GM12878 (cell line): ENCODE results near the gene PKP3.

Source experiments
- BHLHE40 ChIP-seq, 2 experiments: fragments of 450-650 bp in 1 of 2; IDR thresholded peaks; 2 replicates each; pipeline ENCODE4 v1.6.1; 2011 to 2017; ENCODE audit warnings: low read depth in 2 of 2, borderline replicate concordance in 1 of 2, improper control_type of control experiment in 1 of 2, low read length in 1 of 2, mild to moderate bottlenecking in 1 of 2
- CBFB ChIP-seq: IDR thresholded peaks from 2 replicates; pipeline ENCODE4 v1.6.1; 2016; ENCODE audit warnings: antibody characterized with exemption, low read depth
- CTCF ChIP-seq, 3 experiments: IDR thresholded peaks in 2 of 3; conservative IDR thresholded peaks in 1 of 3; 2 replicates each; pipeline ENCODE4 v1.5.1; 2011; ENCODE audit warnings: low read depth in 3 of 3, low read length in 3 of 3, mild to moderate bottlenecking in 3 of 3, control low read depth in 2 of 3, moderate library complexity in 2 of 3, inconsistent platforms in 1 of 3, mixed read lengths in 1 of 3; ENCODE audit not compliant: control insufficient read depth in 2 of 3, insufficient read depth in 1 of 3; ENCODE audit errors: extremely low read depth in 1 of 3
- DPF2 ChIP-seq: fragments of 450-650 bp; IDR thresholded peaks from 2 replicates; pipeline ENCODE4 v1.6.1; 2017; ENCODE audit warnings: mild to moderate bottlenecking
- EP300 ChIP-seq, 2 experiments: fragments of 150-350 bp in 1 of 2; IDR thresholded peaks; 2 replicates each; pipeline ENCODE4 v1.6.1; 2011 to 2012; ENCODE audit warnings: low read depth in 2 of 2, low read length in 2 of 2, borderline replicate concordance in 1 of 2, improper control_type of control experiment in 1 of 2, inconsistent platforms in 1 of 2; ENCODE audit not compliant: control insufficient read depth in 1 of 2
- EZH2 ChIP-seq: IDR thresholded peaks from 2 replicates; pipeline ENCODE4 v1.6.1; 2012; ENCODE audit warnings: low read depth, mild to moderate bottlenecking, control low read depth, inconsistent platforms, low read length, borderline replicate concordance; ENCODE audit not compliant: control insufficient read depth
- FOXK2 ChIP-seq: fragments of 450-650 bp; IDR thresholded peaks from 2 replicates; pipeline ENCODE4 v1.6.1; 2017; ENCODE audit warnings: mild to moderate bottlenecking, moderate library complexity
- GATAD2B ChIP-seq: fragments of 450-650 bp; conservative IDR thresholded peaks from 2 replicates; pipeline ENCODE4 v1.6.1; 2017; ENCODE audit warnings: low read depth, mild to moderate bottlenecking, moderate library complexity
- MXI1 ChIP-seq: fragments of 150-350 bp; IDR thresholded peaks from 2 replicates; pipeline ENCODE4 v1.6.1; 2011; ENCODE audit warnings: low read depth, mild to moderate bottlenecking, inconsistent platforms, low read length, improper control_type of control experiment
- NFYB ChIP-seq: IDR thresholded peaks from 2 replicates; pipeline ENCODE4 v1.6.1; 2011; ENCODE audit warnings: low read depth, mild to moderate bottlenecking, low read length, improper control_type of control experiment, moderate library complexity; ENCODE audit not compliant: insufficient read depth
- SIN3A ChIP-seq: IDR thresholded peaks from 2 replicates; pipeline ENCODE4 v1.6.1; 2012; ENCODE audit warnings: low read depth, low read length, improper control_type of control experiment
- STAT1 ChIP-seq: fragments of 450-650 bp; conservative IDR thresholded peaks from 2 replicates; pipeline ENCODE4 v1.6.1; 2014; ENCODE audit warnings: antibody characterized with exemption, mild to moderate bottlenecking
- SUPT20H ChIP-seq: IDR thresholded peaks from 2 replicates; pipeline ENCODE4 v1.6.1; 2011; ENCODE audit warnings: low read depth, mild to moderate bottlenecking, low read length, moderate library complexity, borderline replicate concordance; ENCODE audit not compliant: control insufficient read depth

DNA sequence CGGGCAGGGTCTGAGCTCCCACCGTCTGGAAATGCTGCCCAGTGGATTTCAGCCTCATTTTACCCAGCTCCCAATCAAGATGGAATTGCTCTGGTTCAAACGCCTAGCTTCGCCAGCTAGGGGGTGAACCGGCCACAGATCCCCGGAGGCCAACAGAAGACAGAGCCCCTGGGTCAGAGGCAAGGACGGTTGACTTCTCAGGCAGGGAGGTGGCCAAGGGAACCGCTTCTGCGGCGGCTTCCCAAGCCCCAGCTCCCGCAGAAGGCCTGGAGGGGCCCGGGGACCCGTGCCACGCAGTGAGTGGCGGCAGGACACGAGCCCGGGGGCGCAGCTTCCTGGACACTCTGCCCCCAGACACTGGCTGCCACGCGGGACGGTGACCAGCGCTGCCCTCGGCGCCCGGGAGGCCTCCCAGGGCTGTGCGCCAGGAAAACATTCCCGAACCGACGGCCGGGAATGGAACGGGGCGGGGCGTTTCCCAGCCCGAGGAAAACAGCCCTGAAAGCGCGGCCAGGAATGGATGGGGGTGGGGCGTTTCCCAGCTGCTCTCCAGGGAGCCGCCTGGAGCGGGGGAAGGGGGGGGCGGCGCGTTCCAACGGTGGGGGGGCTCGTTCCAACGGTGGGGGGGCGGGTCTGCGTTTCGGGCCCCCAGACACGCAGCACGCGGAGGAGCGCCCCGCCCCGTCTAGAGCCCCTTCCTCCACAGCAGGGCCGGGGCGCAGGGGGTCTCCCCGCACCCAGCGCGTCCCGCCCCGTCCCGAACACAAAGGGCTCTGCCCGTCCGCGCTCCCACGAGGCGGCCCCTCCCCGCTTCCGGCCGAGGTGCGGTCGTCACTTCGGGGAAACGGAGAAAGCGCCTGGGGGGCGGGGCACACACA lies 38.2 kb upstream of the PKP3 start:
- TF ChIP-seq EP300 (IDR thresholded peaks at IDR 0.05; ENCODE audit: borderline replicate concordance in 1 of 2, control insufficient read depth in 1 of 2, low read depth in 2 of 2, low read length in 2 of 2) (peak in 1 of 2 experiments; percentile 6; a peak in 1 of 4 replicates), CTCF (IDR thresholded peaks at IDR 0.05 in 2 of 3, conservative IDR thresholded peaks at IDR 0.05 in 1 of 3; ENCODE audit: control insufficient read depth in 2 of 3, extremely low read depth in 1 of 3, insufficient read depth in 1 of 3, low read depth in 3 of 3, low read length in 3 of 3) (no peak), STAT1 (no peak), MXI1 (no peak), CBFB (0 out of 2 replicates have a peak, but pooled peaks have one; percentile 28), FOXK2 (no peak), SUPT20H (no peak), NFYB (no peak), GATAD2B (peak; percentile 84), EZH2 (no peak), SIN3A (no peak), BHLHE40 (IDR thresholded peaks at IDR 0.05; ENCODE audit: borderline replicate concordance in 1 of 2, low read depth in 2 of 2, low read length in 1 of 2) (peak in 1 of 2 experiments; percentile 47; a peak in 2 of 4 replicates), DPF2 (peak; percentile 75; the same call in 1 of the 2 replicates)
